HG03135 (cell line): Measurements from ENCODE around the gene MCTP2.

Experiments used
- ATAC-seq: cut with Tn5 transposase; IDR thresholded peaks from one replicate; pipeline ENCODE4 v1.9.1; 2021; ENCODE audit warnings: mild to moderate bottlenecking, moderate library complexity; ENCODE audit not compliant: unreplicated experiment

The MCTP2 gene

GRCh38 chr15:94524565-94524964 lies 293.2 kb downstream of the MCTP2 start:
- ATAC-seq, result no peak

GRCh38 chr15:94526071-94526689 lies 294.8 kb downstream of the MCTP2 start:
- peak; percentile 75 for ATAC-seq

- no peak for ATAC-seq
Measured at GRCh38 chr15:94532226-94532625, 300.9 kb downstream of the MCTP2 start.
